HuH-7 (cell line): ENCODE data around the gene TMEM254.
"Not testable (repeated sequence)": the region's sequence is repeated elsewhere in the genome, so short reads cannot be mapped to it uniquely, and the experiment has no call there.

Experiments
- DNase-seq: peaks from one replicate; pipeline ENCODE4 v3.0.0; 2011; ENCODE audit warnings: low spot score

The TMEM254 gene

GRCh38 chr10:80133206-80133605, 54.7 kb downstream of the TMEM254 start:
- DNase-seq, result no peak

GRCh38 chr10:80133687-80134086, 55.2 kb downstream of the TMEM254 start:
- DNase-seq, result not testable (repeated sequence)

DNA sequence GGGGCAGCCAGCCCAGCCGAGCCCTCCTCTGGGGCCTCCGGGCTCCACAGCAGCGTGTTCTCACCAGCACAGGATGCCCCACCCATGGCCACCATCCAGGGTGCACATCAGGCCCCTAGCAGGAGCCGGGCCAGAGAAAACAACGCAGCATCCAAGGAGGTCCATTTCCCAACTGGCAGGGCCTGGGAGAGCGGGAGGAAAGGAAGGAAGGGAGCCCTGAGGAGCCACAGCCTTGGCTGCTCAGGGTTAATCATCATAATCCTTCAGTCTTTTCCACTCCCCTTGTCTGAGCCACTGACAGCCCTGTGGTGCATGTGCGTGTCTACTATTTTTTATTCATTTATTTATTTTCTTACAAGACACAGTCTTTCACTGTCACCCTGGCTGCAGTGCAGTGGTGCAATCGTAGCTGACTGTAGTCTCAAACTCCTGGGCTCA, 57.7 kb downstream of the TMEM254 start:
- no peak for DNase-seq

GRCh38 chr10:80137031-80137862, 58.8 kb downstream of the TMEM254 start:
- DNase-seq, result no peak

GRCh38 chr10:80137920-80138319, 59.5 kb downstream of the TMEM254 start:
- no peak for DNase-seq

DNA sequence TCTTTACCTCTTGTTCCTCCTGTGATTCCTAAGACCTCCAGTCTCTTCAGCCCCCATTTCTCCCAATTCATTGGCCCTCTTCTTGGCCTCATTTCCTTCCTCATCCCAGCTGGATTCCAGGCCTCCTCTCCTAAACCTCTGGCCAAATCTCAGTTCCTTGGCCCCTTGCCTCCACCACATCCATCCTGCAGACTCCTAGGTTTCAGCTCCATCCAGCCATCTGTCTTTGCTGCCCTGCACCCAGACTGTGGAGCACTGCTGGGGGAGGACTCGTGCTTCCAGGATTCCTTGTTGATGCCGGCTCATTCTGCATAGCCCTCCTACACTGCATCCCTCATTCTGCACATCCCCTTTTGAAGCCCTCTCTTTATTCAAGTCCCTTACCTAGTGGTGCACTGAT, 60.8 kb downstream of the TMEM254 start:
- no peak for DNase-seq

DNA sequence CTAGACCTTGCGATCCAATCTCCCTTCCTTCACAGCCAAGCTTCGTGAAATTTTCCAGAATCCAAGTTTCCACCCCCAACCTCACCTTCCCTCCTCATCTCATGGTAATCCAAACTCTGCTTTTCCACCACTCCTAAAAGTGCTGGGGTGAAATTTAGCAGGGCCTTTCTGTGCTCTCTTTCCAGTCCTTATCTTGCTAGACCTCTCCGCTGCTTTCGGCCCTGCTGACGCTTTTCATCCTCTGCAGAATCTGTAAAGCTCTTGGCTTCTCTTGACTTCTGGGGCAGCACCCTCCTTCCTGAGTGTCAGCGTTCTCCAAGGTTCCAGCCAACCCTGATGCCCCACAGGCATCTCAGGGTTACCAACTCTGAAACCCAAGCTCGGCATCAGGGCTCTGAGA, 61.8 kb downstream of the TMEM254 start:
- DNase-seq, result no peak

DNA sequence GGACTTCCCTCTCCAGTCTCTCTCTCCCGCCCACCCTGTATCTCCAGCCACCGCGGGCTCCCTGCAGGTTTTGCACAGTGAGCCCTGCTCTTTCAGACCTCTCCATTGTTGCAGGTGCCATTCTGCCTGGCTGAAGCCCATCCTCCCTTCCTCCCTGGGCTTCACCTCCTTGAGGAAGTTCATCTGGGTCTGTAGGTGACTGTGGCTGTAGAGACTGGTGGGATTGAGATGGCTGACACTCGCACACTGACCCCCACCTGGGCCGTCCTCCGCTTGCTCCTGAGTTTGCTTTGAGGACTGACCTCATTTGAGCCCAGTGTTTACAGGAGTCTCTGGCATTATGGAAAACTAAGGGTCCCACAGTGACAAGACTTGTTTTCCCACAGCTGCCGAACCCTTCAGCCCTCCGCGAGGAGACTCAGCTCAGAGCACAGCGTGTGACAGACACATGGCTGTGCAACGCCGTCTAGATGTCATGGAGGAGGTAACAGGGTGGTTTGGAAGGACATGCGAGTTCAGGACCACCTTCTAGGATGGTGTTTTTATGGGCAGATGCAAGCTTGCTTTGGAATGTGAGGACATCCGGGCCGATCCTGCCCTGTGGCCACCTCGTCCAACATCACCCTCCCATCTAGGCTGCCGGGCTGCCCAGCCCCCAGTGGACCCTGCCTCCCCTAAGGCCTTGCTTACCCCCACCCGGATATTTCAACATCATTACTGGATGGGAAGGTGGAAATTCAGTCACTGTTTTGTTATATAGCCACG, 63.4 kb downstream of the TMEM254 start:
- no peak for DNase-seq
